HG02884 (cell line): ENCODE results near the gene AMIGO3.
A peak's percentile ranks its signal among the peaks of the same experiment; 100 is the strongest.
"Not testable (repeated sequence)": the region's sequence is repeated elsewhere in the genome, so short reads cannot be mapped to it uniquely, and the experiment has no call there.

Experiments used
- ATAC-seq: cut with Tn5 transposase; IDR thresholded peaks from one replicate; pipeline ENCODE4 v1.9.1; 2021; ENCODE audit warnings: mild to moderate bottlenecking, moderate library complexity; ENCODE audit not compliant: unreplicated experiment

Gene AMIGO3, protein sequence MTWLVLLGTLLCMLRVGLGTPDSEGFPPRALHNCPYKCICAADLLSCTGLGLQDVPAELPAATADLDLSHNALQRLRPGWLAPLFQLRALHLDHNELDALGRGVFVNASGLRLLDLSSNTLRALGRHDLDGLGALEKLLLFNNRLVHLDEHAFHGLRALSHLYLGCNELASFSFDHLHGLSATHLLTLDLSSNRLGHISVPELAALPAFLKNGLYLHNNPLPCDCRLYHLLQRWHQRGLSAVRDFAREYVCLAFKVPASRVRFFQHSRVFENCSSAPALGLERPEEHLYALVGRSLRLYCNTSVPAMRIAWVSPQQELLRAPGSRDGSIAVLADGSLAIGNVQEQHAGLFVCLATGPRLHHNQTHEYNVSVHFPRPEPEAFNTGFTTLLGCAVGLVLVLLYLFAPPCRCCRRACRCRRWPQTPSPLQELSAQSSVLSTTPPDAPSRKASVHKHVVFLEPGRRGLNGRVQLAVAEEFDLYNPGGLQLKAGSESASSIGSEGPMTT

DNA sequence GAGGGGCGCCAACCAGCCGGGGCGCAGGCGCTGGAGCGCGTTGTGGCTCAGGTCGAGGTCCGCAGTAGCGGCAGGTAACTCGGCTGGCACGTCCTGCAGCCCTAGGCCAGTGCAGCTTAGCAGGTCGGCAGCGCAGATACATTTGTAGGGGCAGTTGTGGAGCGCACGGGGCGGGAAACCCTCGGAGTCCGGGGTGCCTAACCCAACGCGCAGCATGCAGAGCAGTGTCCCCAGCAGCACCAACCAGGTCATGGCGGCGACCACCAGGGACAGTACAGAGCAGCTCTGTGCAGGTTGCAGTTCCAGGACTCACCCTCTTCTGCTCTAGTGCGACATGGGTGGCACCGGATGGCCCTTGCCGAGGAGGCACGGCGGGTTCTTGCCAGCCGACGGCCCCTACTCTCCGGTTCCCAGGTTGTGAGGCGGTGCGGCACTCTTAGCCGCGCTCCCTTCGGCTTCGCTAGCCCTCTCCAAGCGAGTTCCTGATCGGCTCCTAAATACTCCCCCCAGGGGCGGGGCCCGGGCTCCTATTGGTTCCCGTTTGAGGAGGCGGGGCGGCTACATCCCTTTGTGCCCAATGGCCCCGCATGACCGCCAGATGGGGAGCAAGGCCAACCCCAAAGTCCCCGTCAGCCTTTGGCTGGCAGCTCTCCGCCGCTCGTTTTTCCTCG, at the start of gene AMIGO3:
TSS of gene AMIGO3 (minus strand) at position 471 of the 671 bp plus-strand sequence. CDS start at position 252, 219 bp downstream.
- peak; percentile 50 for ATAC-seq

DNA sequence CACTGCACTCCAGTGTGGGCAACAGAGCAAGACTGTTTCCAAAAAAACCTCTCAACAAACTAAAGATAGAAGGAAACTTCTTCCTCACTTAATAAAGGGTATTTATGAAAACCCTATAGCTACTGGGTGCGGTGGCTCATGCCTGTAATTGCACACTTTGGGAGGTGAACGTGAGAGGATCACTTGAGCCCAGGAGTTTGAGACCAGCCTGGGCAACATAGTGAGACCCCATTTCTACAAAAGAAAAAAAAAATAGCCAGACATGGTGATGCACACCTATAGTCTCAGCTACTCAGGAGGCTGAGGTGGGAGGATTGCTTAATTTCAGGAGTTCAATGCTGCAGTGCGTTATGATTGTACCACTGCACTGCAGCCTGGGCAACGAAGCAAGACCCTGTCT, 44.5 kb upstream of the AMIGO3 start:
- no peak for ATAC-seq

DNA sequence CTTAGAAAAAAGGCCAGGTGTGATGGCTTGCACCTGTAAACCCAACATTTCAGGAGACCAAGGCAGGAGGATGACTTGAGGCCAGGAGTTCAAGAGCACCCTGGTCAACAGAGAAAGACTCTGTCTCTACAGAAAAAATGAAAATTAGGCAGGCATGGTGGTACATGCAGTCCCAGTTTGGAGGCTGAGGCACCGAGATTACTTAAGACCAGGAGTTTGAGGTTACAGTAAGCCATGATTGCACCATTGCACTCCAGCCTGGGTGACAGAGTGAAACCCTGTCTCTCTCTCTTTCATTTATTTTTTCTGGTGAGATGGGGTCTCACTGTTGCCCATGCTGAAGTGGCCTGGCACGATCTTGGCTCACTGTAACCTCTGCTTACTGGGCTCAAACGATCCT, 42.2 kb upstream of the AMIGO3 start:
- no peak for ATAC-seq

DNA sequence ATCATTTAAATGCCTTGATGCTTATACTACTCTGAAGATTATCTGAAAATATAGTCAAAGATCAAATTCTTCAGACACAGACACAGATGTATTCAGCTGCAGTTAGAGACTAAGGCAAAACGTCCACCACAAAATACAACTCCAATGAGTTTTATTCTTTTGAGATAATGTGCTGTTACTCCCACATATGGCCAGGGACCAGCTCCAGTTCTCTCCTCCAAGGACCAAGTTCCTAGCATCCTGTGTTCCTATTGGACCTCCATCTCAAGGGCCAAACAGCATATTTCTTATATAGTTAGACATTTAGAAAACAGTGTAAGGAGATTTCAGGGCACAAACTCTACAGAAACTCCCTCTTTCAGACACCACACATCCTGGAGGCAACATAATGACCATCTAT, 39.7 kb upstream of the AMIGO3 start:
- no peak for ATAC-seq

DNA sequence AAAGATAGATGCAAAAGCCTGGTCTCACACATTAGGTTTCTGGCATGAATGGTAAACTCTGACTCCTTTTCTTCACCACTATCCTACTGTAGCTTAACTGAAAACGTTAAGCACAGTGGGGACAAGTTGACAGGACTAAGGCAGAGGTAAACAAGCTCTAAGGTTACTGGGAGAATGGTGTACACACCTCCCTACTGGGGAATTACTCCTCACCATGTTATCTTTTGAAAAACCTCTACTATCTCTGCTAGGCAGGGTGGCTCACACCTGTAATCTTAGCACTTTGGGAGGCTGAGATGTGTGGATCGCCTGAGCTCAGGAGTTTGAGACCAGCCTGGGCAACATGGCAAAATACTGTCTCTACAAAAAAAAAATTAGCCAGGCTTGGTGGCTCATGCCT, 37.7 kb upstream of the AMIGO3 start:
- ATAC-seq = no peak

GRCh38 chr3:49756036-49756435, 36.6 kb upstream of the AMIGO3 start:
- no peak for ATAC-seq

GRCh38 chr3:49754536-49754935, 35.1 kb upstream of the AMIGO3 start:
- ATAC-seq = no peak

GRCh38 chr3:49751501-49751900, 32.0 kb upstream of the AMIGO3 start:
- ATAC-seq = no peak

GRCh38 chr3:49750056-49750455, 30.6 kb upstream of the AMIGO3 start:
- no peak for ATAC-seq

GRCh38 chr3:49748874-49749273, 29.4 kb upstream of the AMIGO3 start:
- not testable (repeated sequence) for ATAC-seq

GRCh38 chr3:49747792-49748480, 28.5 kb upstream of the AMIGO3 start:
- no peak for ATAC-seq

- ATAC-seq = no peak
These were observed 26.5 kb upstream of the AMIGO3 start for GRCh38 chr3:49745986-49746385.

DNA sequence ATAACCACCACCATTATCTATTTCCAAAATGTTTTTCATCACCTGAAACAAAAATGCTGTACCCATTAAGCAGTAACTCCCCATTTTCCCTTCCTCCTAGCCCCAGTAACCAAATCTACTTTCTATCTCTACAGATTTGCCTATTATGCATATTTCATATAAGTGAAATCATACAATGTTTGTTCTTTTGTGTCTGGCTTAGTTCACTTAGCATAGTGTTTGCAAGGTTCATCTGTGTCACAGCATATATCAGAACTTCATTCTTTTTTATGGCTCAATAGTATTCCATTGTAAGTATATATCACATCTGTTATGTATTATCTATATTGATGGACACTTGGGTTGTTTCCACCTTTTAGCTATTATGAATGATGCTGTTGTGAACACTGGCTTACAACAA, 20.9 kb upstream of the AMIGO3 start:
- no peak for ATAC-seq

- no peak for ATAC-seq
These were observed 18.7 kb upstream of the AMIGO3 start for GRCh38 chr3:49738067-49738713.

DNA sequence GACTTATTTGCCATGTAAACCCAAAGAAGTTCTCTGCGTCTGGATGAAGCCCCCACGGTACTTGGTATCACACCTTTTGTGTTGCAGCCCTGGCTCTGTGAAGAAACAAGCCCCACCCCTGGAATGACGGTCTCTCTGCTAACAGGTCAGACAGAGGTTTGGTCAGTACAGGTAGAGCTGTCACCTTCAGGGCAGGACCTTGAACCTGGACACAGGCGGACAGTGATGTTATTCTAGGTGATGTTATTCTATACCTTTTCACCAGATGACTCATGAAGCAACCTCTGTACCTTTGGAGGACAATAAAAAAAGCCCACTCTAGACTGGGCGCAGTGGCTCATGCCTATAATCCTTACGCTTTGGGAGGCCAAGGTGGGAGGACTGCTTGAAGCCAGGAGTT, 15.3 kb upstream of the AMIGO3 start:
- no peak for ATAC-seq

- ATAC-seq = no peak
These were observed 14.1 kb upstream of the AMIGO3 start for GRCh38 chr3:49733551-49733950.

- no peak for ATAC-seq
These were observed 13.1 kb upstream of the AMIGO3 start for GRCh38 chr3:49732597-49732996.

GRCh38 chr3:49729966-49730609, 10.6 kb upstream of the AMIGO3 start:
- ATAC-seq = no peak

GRCh38 chr3:49727924-49728361, 8.5 kb upstream of the AMIGO3 start:
- no peak for ATAC-seq

DNA sequence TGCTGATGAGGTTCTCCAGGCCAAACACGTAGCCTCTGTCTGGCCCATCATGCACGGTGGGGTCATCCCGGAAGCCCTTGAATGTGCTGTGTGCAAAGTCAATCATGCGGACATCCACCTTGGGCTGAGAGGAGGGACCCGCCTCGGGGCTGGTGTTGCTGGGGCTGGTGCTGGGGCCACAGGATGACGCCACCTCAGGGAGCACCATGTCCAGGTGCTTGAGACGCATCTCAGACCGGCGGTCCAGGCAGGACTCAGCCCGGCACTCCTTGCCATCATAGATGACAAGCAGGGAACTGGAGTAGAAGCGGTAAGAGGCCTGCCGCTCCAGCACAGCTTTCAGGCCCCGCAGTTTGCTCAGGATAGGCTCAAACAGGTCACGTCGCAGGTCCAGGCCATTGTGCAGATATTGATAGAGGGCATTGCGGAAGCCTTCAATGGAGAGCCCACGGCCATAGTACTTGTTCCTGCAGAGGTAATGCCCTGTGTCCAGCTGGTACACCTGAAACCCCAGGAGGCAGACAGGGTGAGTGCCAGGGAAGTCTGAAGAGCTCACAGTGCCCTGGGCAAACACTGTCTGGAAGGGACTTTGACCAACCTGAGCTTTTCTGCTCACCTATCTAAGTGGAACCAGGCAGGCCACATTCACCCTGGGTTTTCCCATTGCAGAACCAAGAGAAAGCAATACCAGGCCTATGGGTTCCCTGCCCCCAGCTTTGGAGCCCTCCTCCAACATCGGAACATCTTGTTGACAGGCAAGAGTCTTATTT, 7.9 kb upstream of the AMIGO3 start:
- no peak for ATAC-seq
